ENCODE measurements around the gene CWC25. TPM values are rescaled to one million over a fixed set of nuclear protein-coding genes. Genes with fewer than 3 reads are reported as not detected.

The CWC25 gene
- total and polyA plus RNA-seq, 2 of the 13 experiments (the other 11 are each of a cell fraction or from before 2014, with no cell fraction given): 15.6 to 22.7 TPM

DNA sequence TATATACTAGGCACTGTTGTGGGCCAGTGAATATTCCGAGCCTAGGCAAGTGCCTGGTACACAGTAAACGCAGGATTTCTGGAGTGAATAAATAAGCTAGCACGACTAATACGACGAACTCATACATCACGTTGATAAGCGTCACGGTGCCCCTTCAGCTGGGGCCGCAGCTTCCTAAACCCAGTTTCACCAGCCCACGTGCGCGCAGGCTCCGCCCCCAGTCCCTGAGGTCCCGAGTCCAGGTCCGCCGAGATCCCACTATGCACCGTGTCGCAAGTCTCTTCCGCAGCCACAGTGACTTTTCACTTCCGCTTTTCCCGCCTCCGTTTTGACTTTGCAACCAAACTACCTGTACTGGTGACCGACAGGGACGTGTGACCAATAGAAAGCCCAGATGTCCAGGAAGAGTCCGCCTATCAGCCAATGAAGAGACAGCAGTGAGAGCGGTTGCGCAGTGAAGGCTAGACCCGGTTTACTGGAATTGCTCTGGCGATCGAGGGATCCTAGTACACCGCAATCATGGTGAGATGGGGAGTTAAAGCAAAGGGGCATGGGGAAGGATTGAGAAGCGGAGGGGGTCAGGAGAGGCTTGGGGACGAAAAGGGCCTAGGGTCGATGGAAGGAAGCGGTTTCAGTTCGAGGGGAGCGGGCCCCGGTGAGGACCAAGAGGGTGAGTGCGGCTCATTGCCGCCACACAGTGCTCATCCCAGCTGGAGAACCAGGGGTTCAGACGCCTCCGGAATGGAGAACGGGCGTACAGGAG, 72.6 kb downstream of the CWC25 start, which contains the start of gene PSMB3 (continued):
- TF ChIP-seq, protein P1, sequence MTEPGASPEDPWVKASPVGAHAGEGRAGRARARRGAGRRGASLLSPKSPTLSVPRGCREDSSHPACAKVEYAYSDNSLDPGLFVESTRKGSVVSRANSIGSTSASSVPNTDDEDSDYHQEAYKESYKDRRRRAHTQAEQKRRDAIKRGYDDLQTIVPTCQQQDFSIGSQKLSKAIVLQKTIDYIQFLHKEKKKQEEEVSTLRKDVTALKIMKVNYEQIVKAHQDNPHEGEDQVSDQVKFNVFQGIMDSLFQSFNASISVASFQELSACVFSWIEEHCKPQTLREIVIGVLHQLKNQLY (CRISPR knock-in tag; IDR thresholded peaks at IDR 0.05): peak; percentile 26
- TF ChIP-seq ZMYM3 (CRISPR knock-in tag; IDR thresholded peaks at IDR 0.05): peak; percentile 50; the same call in 1 of the 2 replicates
- no peak; the same call in 1 of the 2 replicates for TF ChIP-seq ZNF446 (CRISPR knock-in tag; IDR thresholded peaks at IDR 0.05)
- TF ChIP-seq, protein P2, sequence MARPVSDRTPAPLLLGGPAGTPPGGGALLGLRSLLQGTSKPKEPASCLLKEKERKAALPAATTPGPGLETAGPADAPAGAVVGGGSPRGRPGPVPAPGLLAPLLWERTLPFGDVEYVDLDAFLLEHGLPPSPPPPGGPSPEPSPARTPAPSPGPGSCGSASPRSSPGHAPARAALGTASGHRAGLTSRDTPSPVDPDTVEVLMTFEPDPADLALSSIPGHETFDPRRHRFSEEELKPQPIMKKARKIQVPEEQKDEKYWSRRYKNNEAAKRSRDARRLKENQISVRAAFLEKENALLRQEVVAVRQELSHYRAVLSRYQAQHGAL (CRISPR knock-in tag; IDR thresholded peaks at IDR 0.05; ENCODE audit: not compliant biosample characterization): peak; percentile 74
- TF ChIP-seq KLF9 (CRISPR knock-in tag; IDR thresholded peaks at IDR 0.05; ENCODE audit: low read depth): no peak
- TF ChIP-seq TEAD3 (CRISPR knock-in tag; optimal IDR thresholded peaks at IDR 0.05; ENCODE audit: borderline replicate concordance): peak; percentile 52
- no peak for TF ChIP-seq NONO (IDR thresholded peaks at IDR 0.05)
- peak; percentile 62 for TF ChIP-seq NONO (CRISPR knock-in tag; conservative IDR thresholded peaks at IDR 0.05)
- TF ChIP-seq SETDB1 (CRISPR knock-in tag; IDR thresholded peaks at IDR 0.05; ENCODE audit: borderline replicate concordance): no peak
- TF ChIP-seq, protein P3, sequence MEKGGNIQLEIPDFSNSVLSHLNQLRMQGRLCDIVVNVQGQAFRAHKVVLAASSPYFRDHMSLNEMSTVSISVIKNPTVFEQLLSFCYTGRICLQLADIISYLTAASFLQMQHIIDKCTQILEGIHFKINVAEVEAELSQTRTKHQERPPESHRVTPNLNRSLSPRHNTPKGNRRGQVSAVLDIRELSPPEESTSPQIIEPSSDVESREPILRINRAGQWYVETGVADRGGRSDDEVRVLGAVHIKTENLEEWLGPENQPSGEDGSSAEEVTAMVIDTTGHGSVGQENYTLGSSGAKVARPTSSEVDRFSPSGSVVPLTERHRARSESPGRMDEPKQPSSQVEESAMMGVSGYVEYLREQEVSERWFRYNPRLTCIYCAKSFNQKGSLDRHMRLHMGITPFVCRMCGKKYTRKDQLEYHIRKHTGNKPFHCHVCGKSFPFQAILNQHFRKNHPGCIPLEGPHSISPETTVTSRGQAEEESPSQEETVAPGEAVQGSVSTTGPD (CRISPR knock-in tag; IDR thresholded peaks at IDR 0.05): no peak
- TF ChIP-seq, protein P4, sequence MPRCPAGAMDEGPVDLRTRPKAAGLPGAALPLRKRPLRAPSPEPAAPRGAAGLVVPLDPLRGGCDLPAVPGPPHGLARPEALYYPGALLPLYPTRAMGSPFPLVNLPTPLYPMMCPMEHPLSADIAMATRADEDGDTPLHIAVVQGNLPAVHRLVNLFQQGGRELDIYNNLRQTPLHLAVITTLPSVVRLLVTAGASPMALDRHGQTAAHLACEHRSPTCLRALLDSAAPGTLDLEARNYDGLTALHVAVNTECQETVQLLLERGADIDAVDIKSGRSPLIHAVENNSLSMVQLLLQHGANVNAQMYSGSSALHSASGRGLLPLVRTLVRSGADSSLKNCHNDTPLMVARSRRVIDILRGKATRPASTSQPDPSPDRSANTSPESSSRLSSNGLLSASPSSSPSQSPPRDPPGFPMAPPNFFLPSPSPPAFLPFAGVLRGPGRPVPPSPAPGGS (CRISPR knock-in tag; IDR thresholded peaks at IDR 0.05): no peak
- TF ChIP-seq, protein P5, sequence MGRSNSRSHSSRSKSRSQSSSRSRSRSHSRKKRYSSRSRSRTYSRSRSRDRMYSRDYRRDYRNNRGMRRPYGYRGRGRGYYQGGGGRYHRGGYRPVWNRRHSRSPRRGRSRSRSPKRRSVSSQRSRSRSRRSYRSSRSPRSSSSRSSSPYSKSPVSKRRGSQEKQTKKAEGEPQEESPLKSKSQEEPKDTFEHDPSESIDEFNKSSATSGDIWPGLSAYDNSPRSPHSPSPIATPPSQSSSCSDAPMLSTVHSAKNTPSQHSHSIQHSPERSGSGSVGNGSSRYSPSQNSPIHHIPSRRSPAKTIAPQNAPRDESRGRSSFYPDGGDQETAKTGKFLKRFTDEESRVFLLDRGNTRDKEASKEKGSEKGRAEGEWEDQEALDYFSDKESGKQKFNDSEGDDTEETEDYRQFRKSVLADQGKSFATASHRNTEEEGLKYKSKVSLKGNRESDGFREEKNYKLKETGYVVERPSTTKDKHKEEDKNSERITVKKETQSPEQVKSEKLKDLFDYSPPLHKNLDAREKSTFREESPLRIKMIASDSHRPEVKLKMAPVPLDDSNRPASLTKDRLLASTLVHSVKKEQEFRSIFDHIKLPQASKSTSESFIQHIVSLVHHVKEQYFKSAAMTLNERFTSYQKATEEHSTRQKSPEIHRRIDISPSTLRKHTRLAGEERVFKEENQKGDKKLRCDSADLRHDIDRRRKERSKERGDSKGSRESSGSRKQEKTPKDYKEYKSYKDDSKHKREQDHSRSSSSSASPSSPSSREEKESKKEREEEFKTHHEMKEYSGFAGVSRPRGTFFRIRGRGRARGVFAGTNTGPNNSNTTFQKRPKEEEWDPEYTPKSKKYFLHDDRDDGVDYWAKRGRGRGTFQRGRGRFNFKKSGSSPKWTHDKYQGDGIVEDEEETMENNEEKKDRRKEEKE (IDR thresholded peaks at IDR 0.05): no peak
- TF ChIP-seq ATRX (CRISPR knock-in tag; IDR thresholded peaks at IDR 0.05; ENCODE audit: borderline replicate concordance): no peak
- 0 out of 2 replicates have a peak, but pooled peaks have one; percentile 23 for TF ChIP-seq ZBTB7A (CRISPR knock-in tag; IDR thresholded peaks at IDR 0.05)
- TF ChIP-seq SNRNP70 (IDR thresholded peaks at IDR 0.05; ENCODE audit: low read depth, low read length): no peak
- TF ChIP-seq, protein P6, sequence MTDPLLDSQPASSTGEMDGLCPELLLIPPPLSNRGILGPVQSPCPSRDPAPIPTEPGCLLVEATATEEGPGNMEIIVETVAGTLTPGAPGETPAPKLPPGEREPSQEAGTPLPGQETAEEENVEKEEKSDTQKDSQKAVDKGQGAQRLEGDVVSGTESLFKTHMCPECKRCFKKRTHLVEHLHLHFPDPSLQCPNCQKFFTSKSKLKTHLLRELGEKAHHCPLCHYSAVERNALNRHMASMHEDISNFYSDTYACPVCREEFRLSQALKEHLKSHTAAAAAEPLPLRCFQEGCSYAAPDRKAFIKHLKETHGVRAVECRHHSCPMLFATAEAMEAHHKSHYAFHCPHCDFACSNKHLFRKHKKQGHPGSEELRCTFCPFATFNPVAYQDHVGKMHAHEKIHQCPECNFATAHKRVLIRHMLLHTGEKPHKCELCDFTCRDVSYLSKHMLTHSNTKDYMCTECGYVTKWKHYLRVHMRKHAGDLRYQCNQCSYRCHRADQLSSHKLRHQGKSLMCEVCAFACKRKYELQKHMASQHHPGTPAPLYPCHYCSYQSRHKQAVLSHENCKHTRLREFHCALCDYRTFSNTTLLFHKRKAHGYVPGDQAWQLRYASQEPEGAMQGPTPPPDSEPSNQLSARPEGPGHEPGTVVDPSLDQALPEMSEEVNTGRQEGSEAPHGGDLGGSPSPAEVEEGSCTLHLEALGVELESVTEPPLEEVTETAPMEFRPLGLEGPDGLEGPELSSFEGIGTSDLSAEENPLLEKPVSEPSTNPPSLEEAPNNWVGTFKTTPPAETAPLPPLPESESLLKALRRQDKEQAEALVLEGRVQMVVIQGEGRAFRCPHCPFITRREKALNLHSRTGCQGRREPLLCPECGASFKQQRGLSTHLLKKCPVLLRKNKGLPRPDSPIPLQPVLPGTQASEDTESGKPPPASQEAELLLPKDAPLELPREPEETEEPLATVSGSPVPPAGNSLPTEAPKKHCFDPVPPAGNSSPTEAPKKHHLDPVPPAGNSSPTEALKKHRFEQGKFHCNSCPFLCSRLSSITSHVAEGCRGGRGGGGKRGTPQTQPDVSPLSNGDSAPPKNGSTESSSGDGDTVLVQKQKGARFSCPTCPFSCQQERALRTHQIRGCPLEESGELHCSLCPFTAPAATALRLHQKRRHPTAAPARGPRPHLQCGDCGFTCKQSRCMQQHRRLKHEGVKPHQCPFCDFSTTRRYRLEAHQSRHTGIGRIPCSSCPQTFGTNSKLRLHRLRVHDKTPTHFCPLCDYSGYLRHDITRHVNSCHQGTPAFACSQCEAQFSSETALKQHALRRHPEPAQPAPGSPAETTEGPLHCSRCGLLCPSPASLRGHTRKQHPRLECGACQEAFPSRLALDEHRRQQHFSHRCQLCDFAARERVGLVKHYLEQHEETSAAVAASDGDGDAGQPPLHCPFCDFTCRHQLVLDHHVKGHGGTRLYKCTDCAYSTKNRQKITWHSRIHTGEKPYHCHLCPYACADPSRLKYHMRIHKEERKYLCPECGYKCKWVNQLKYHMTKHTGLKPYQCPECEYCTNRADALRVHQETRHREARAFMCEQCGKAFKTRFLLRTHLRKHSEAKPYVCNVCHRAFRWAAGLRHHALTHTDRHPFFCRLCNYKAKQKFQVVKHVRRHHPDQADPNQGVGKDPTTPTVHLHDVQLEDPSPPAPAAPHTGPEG (CRISPR knock-in tag; IDR thresholded peaks at IDR 0.05): peak; percentile 72

All from HepG2 (cell line).